A549 (cell line): ENCODE data around the gene AHCY. TPM values are rescaled to one million over a fixed set of nuclear protein-coding genes. Genes with fewer than 3 reads are reported as not detected.

ENCODE experiments used
- ATAC-seq, 2 experiments: fragments of 200-7000 bp in 1 of 2; fragments of >200 bp in 1 of 2; cut with Nextera tagmentation in 1 of 2; cut with Tn5 transposase in 1 of 2; 3 replicates each; pipeline versions ENCODE4 v1.8.0 to v1.9.1; 2018 to 2020; ENCODE audit warnings: mild to moderate bottlenecking in 1 of 2, moderate library complexity in 1 of 2
- CTCF ChIA-PET: fragments of 300-600 bp; sonication (Branson Sonifier 250); formaldehyde crosslinking; extraction: SDS; loops from one replicate; lab custom pipeline; 2021; ENCODE audit warnings: antibody characterized with exemption, inconsistent platforms; lab: Yijun Ruan, JAX
- POLR2A ChIA-PET: fragments of 350-600 bp; formaldehyde crosslinking; extraction: SDS; loops from one replicate; lab custom pipeline; 2021; ENCODE audit warnings: antibody characterized with exemption, inconsistent platforms; lab: Yijun Ruan, JAX
- DNase-seq, 2 experiments: peaks; one replicate each; pipeline versions ENCODE4 v3.0.0 to v3.0.0-alpha.2; 2011 to 2016; ENCODE audit warnings: low read depth in 1 of 2, low spot score in 1 of 2
- FAIRE-seq: peaks from 2 replicates; lab custom pipeline; 2011; peaks lifted over from hg19 to GRCh38; lab: Jason Lieb, UNC
- H3K27ac ChIP-seq, 2 experiments: fragments of >200 bp; sonication (Bioruptor Twin); formaldehyde crosslinking; 3 replicates each; pipeline ENCODE4 v1.5.1; 2016 to 2017
- H3K4me1 ChIP-seq: fragments of >200 bp; sonication (Bioruptor Twin); formaldehyde crosslinking; 3 replicates; pipeline ENCODE4 v1.6.1; 2016
- H3K4me2 ChIP-seq: fragments of >200 bp; sonication (Bioruptor Twin); formaldehyde crosslinking; 3 replicates; pipeline ENCODE4 v1.6.1; 2016
- H3K4me3 ChIP-seq: fragments of >200 bp; sonication (Bioruptor Twin); formaldehyde crosslinking; 3 replicates; pipeline ENCODE4 v1.5.1; 2016
- H3K9me3 ChIP-seq: fragments of >200 bp; sonication (Bioruptor Twin); formaldehyde crosslinking; 3 replicates; pipeline ENCODE4 v1.6.1; 2016
- BHLHE40 ChIP-seq: IDR thresholded peaks from 2 replicates; pipeline ENCODE4 v1.6.1; 2012; ENCODE audit warnings: low read depth, low read length, inconsistent platforms
- CEBPB ChIP-seq, 2 experiments: fragments of >200 bp in 1 of 2; sonication (Bioruptor Twin) in 1 of 2; formaldehyde crosslinking in 1 of 2; IDR thresholded peaks; 2 replicates each; pipeline ENCODE4 v1.6.1; 2012 to 2016
- CHD4 ChIP-seq: fragments of 200-600 bp; sonication (generic); IDR thresholded peaks from 2 replicates; pipeline ENCODE4 v1.6.1; 2016; ENCODE audit warnings: antibody characterized with exemption, mild to moderate bottlenecking, borderline replicate concordance
- EHF ChIP-seq: fragments of 250-450 bp; sonication (Bioruptor Pico); IDR thresholded peaks from 2 replicates; pipeline ENCODE4 v1.5.0; 2020; ENCODE audit warnings: mild to moderate bottlenecking
- FOSB ChIP-seq: fragments of 250-450 bp; sonication (Bioruptor Pico); IDR thresholded peaks from 2 replicates; pipeline ENCODE4 v1.5.0; 2020; ENCODE audit warnings: mild to moderate bottlenecking, moderate library complexity
- HDAC2 ChIP-seq: fragments of 200-600 bp; sonication (generic); IDR thresholded peaks from 2 replicates; pipeline ENCODE4 v1.6.1; 2016
- HMGXB4 ChIP-seq: fragments of 250-450 bp; sonication (Bioruptor Pico); IDR thresholded peaks from 2 replicates; pipeline ENCODE4 v1.5.0; 2021; ENCODE audit warnings: mild to moderate bottlenecking, moderate library complexity, borderline replicate concordance
- HOXA7 ChIP-seq: fragments of 250-450 bp; sonication (Bioruptor Pico); IDR thresholded peaks from 2 replicates; pipeline ENCODE4 v1.5.0; 2020; ENCODE audit warnings: mild to moderate bottlenecking, moderate library complexity
- HOXB13 ChIP-seq: fragments of 250-450 bp; sonication (Bioruptor Pico); IDR thresholded peaks from 2 replicates; pipeline ENCODE4 v1.5.0; 2020; ENCODE audit warnings: low read depth, mild to moderate bottlenecking, moderate library complexity
- HOXB5 ChIP-seq: fragments of 250-450 bp; sonication (Bioruptor Pico); IDR thresholded peaks from 2 replicates; pipeline ENCODE4 v1.5.0; 2020; ENCODE audit warnings: mild to moderate bottlenecking, moderate library complexity
- JUN ChIP-seq, 2 experiments: fragments of >200 bp; sonication (Bioruptor Twin); formaldehyde crosslinking; IDR thresholded peaks; 2 replicates in 1 of 2; 3 replicates in 1 of 2; pipeline ENCODE4 v1.6.1; 2016 to 2017
- JUNB ChIP-seq: fragments of >200 bp; sonication (Bioruptor Twin); formaldehyde crosslinking; IDR thresholded peaks from 2 replicates; pipeline ENCODE4 v1.6.1; 2016
- KDM1A ChIP-seq: fragments of 200-600 bp; sonication (generic); IDR thresholded peaks from 2 replicates; pipeline ENCODE4 v1.6.1; 2016; ENCODE audit warnings: low read depth, mild to moderate bottlenecking
- MYC ChIP-seq: IDR thresholded peaks from 2 replicates; pipeline ENCODE4 v1.6.1; 2012; ENCODE audit warnings: mild to moderate bottlenecking, inconsistent platforms, low read length, improper control_type of control experiment, borderline replicate concordance
- NR3C1 ChIP-seq: fragments of >200 bp; sonication (Bioruptor Twin); formaldehyde crosslinking; IDR thresholded peaks from 3 replicates; pipeline ENCODE4 v1.6.1; 2017
- POLR2A ChIP-seq: IDR thresholded peaks from 2 replicates; pipeline ENCODE4 v1.6.1; 2012; ENCODE audit warnings: mild to moderate bottlenecking, low read length
- RARB ChIP-seq: fragments of 250-450 bp; sonication (Bioruptor Pico); IDR thresholded peaks from 2 replicates; pipeline ENCODE4 v1.8.0; 2021; ENCODE audit warnings: mild to moderate bottlenecking, moderate library complexity
- REST ChIP-seq: fragments of 200-600 bp; sonication (generic); IDR thresholded peaks from 2 replicates; pipeline ENCODE4 v1.6.1; 2016; ENCODE audit warnings: antibody characterized with exemption, mild to moderate bottlenecking, moderate library complexity
- TFCP2L1 ChIP-seq: fragments of 250-450 bp; sonication (Bioruptor Pico); IDR thresholded peaks from 2 replicates; pipeline ENCODE4 v1.5.0; 2021; ENCODE audit warnings: mild to moderate bottlenecking
- USF2 ChIP-seq: fragments of 450-650 bp; IDR thresholded peaks from 2 replicates; pipeline ENCODE4 v1.6.1; 2014; ENCODE audit warnings: antibody characterized with exemption
- ZC3H11A ChIP-seq: fragments of 450-650 bp; IDR thresholded peaks from 2 replicates; pipeline ENCODE4 v1.6.1; 2014; ENCODE audit warnings: antibody characterized with exemption, mild to moderate bottlenecking
- ZNF302 ChIP-seq: fragments of 250-450 bp; sonication (Bioruptor Pico); IDR thresholded peaks from 2 replicates; pipeline ENCODE4 v1.9.0; 2021; ENCODE audit warnings: inconsistent platforms, mild to moderate bottlenecking, moderate library complexity
- ZSCAN20 ChIP-seq: fragments of 250-450 bp; sonication (Bioruptor Pico); IDR thresholded peaks from 2 replicates; pipeline ENCODE4 v1.8.0; 2022; ENCODE audit warnings: mild to moderate bottlenecking, moderate library complexity
- WGBS: methylation state at CpG from one replicate; pipeline ENCODE4 v1.1.6; 2017; ENCODE audit errors: missing lambda C conversion rate; 5-methylcytosine and 5-hydroxymethylcytosine counted together
- polyA plus RNA-seq, 4 experiments: library from polyadenylated mRNA; depleted of rRNA in 3 of 4; stranded (reverse); fragments of >200 nt; fragmentation: RNase III in 1 of 4; extraction: RNeasy Plus Mini Kit Qiagen cat#74134 plus additional on column Dnase treatment in 1 of 4; gene quantifications; 2 replicates in 3 of 4; 3 replicates in 1 of 4; pipeline ENCODE4 v1.2.3, GENCODE V29; 2011 to 2017

Gene AHCY
- polyA plus RNA-seq, 2 of the 4 experiments (the other 2 are of a cell fraction) = 274 to 290 TPM

GRCh38 chr20:34293589-34293988 lies 9.6 kb downstream of the AHCY start:
- Histone ChIP-seq H3K4me2 (no peak overlapping the region), H3K4me3 (no peak overlapping the region), H3K9me3 (no peaks in the 10 kb centered on the region), H3K4me1 (peaks cover 7% of the 10 kb centered on the region; the same call in 1 of the 3 replicates), H3K27ac (no peak overlapping the region)
- ChIA-PET CTCF (interaction anchor here (2.6 kb wide), 1 partner anchor 19 kb away, joined by 13 read pairs; no protein-coding TSS in a partner anchor), POLR2A (no interaction called here)
- TF ChIP-seq BHLHE40 = no peak
- no peak for TF ChIP-seq NR3C1
- TF ChIP-seq HOXB13 (CRISPR knock-in tag) = no peak
- no peak for TF ChIP-seq EHF
- no peak for TF ChIP-seq USF2
- ATAC-seq = no peak
- DNase-seq = no peak
- WGBS = 92% methylated on average over 7 of the region's 7 CpGs
- no peak for FAIRE-seq

GRCh38 chr20:34293119-34293518 lies 10.0 kb downstream of the AHCY start:
- no peak overlapping the region for H3K27ac ChIP-seq
- POLR2A ChIA-PET = no interaction called here
- peaks cover 6% of the 10 kb centered on the region; the same call in 1 of the 3 replicates for H3K4me1 ChIP-seq
- CTCF ChIA-PET = interaction anchor here (0.7 to 2.6 kb wide), 5 partner anchors 13 to 244 kb away, joined by 3 to 13 read pairs (median 3); no protein-coding TSS in a partner anchor
- no peak overlapping the region for H3K4me2 ChIP-seq
- no peaks in the 10 kb centered on the region for H3K9me3 ChIP-seq
- DNase-seq (no peak), ATAC-seq (no peak), FAIRE-seq (no peak)
- WGBS = 92% methylated on average over 5 of the region's 5 CpGs
- no peak overlapping the region for H3K4me3 ChIP-seq
- TF ChIP-seq HDAC2 = no peak
- no peak for TF ChIP-seq EHF
- TF ChIP-seq MYC = no peak
- TF ChIP-seq KDM1A = no peak
- no peak for TF ChIP-seq POLR2A
- no peak for TF ChIP-seq TFCP2L1 (CRISPR knock-in tag)
- TF ChIP-seq JUNB = no peak
- no peak for TF ChIP-seq ZNF302
- TF ChIP-seq REST = no peak
- TF ChIP-seq RARB = no peak
- no peak for TF ChIP-seq CHD4
- TF ChIP-seq HMGXB4 = no peak
- no peak for TF ChIP-seq ZSCAN20
- TF ChIP-seq JUN (IDR thresholded peaks at IDR 0.05) = no peak
- TF ChIP-seq ZC3H11A = no peak
- no peak for TF ChIP-seq FOSB (CRISPR knock-in tag)
- no peak for TF ChIP-seq HOXA7 (CRISPR knock-in tag)
- TF ChIP-seq HOXB5 = no peak
- TF ChIP-seq CEBPB (IDR thresholded peaks at IDR 0.05) = no peak
